ENCODE data around the gene DLG1.
A peak's percentile ranks its signal among the peaks of the same experiment; 100 is the strongest.

Gene DLG1

GRCh38 chr3:197298341-197298944, at the start of gene DLG1:
DLG1 (minus strand) TSS chr3:197298612; CDS start chr3:197297204, 1,408 bp downstream.
- peak; percentile 89 for DNase-seq
- no peak for TF ChIP-seq GATA1 (IDR thresholded peaks at IDR 0.05; ENCODE audit: low read depth, low read length)
- TF ChIP-seq POLR2A (IDR thresholded peaks at IDR 0.05; ENCODE audit: low read length): peak; percentile 82

GRCh38 chr3:197348014-197348413, 49.6 kb upstream of the DLG1 start:
- TF ChIP-seq POLR2A (IDR thresholded peaks at IDR 0.05; ENCODE audit: low read length) (no peak), GATA1 (IDR thresholded peaks at IDR 0.05; ENCODE audit: low read depth, low read length) (no peak)
- DNase-seq: no peak

- TF ChIP-seq GATA1 (IDR thresholded peaks at IDR 0.05; ENCODE audit: low read depth, low read length): no peak
- no peak for TF ChIP-seq POLR2A (IDR thresholded peaks at IDR 0.05; ENCODE audit: low read length)
Measured at GRCh38 chr3:197345390-197345789, 47.0 kb upstream of the DLG1 start.

GRCh38 chr3:197344582-197345318, 46.3 kb upstream of the DLG1 start:
- TF ChIP-seq POLR2A (IDR thresholded peaks at IDR 0.05; ENCODE audit: low read length): no peak
- TF ChIP-seq GATA1 (IDR thresholded peaks at IDR 0.05; ENCODE audit: low read depth, low read length): no peak
- DNase-seq: no peak

More at GRCh38 chr3:197345390-197345789, 47.0 kb upstream of the DLG1 start:
- no peak for DNase-seq

- no peak for DNase-seq
- TF ChIP-seq POLR2A (IDR thresholded peaks at IDR 0.05; ENCODE audit: low read length) (no peak), GATA1 (IDR thresholded peaks at IDR 0.05; ENCODE audit: low read depth, low read length) (no peak)
Measured at GRCh38 chr3:197343656-197344408, 45.4 kb upstream of the DLG1 start.

- TF ChIP-seq POLR2A (IDR thresholded peaks at IDR 0.05; ENCODE audit: low read length): no peak
- TF ChIP-seq GATA1 (IDR thresholded peaks at IDR 0.05; ENCODE audit: low read depth, low read length): no peak
- no peak for DNase-seq
Measured at GRCh38 chr3:197343111-197343510, 44.7 kb upstream of the DLG1 start.

GRCh38 chr3:197340521-197340871, 42.1 kb upstream of the DLG1 start:
- DNase-seq: no peak
- no peak for TF ChIP-seq GATA1 (IDR thresholded peaks at IDR 0.05; ENCODE audit: low read depth, low read length)
- TF ChIP-seq POLR2A (IDR thresholded peaks at IDR 0.05; ENCODE audit: low read length): no peak

GRCh38 chr3:197339841-197340520, 41.6 kb upstream of the DLG1 start:
- TF ChIP-seq POLR2A (IDR thresholded peaks at IDR 0.05; ENCODE audit: low read length) (no peak), GATA1 (IDR thresholded peaks at IDR 0.05; ENCODE audit: low read depth, low read length) (no peak)
- DNase-seq: no peak

- no peak for DNase-seq
- TF ChIP-seq GATA1 (IDR thresholded peaks at IDR 0.05; ENCODE audit: low read depth, low read length): no peak
- no peak for TF ChIP-seq POLR2A (IDR thresholded peaks at IDR 0.05; ENCODE audit: low read length)
Measured at GRCh38 chr3:197338586-197338985, 40.2 kb upstream of the DLG1 start.

GRCh38 chr3:197337656-197338055, 39.2 kb upstream of the DLG1 start:
- DNase-seq: no peak
- no peak for TF ChIP-seq GATA1 (IDR thresholded peaks at IDR 0.05; ENCODE audit: low read depth, low read length)
- TF ChIP-seq POLR2A (IDR thresholded peaks at IDR 0.05; ENCODE audit: low read length): no peak

GRCh38 chr3:197337214-197337613, 38.8 kb upstream of the DLG1 start:
- TF ChIP-seq POLR2A (IDR thresholded peaks at IDR 0.05; ENCODE audit: low read length): no peak
- TF ChIP-seq GATA1 (IDR thresholded peaks at IDR 0.05; ENCODE audit: low read depth, low read length): no peak
- no peak for DNase-seq

- TF ChIP-seq GATA1 (IDR thresholded peaks at IDR 0.05; ENCODE audit: low read depth, low read length) (no peak), POLR2A (IDR thresholded peaks at IDR 0.05; ENCODE audit: low read length) (no peak)
- no peak for DNase-seq
Measured at GRCh38 chr3:197336348-197336747, 37.9 kb upstream of the DLG1 start.

- no peak for TF ChIP-seq POLR2A (IDR thresholded peaks at IDR 0.05; ENCODE audit: low read length)
- TF ChIP-seq GATA1 (IDR thresholded peaks at IDR 0.05; ENCODE audit: low read depth, low read length): no peak
- no peak for DNase-seq
Measured at GRCh38 chr3:197335428-197336132, 37.2 kb upstream of the DLG1 start.
